ENCODE measurements around the gene RNF19B. TPM values are rescaled to one million over a fixed set of nuclear protein-coding genes. Genes with fewer than 3 reads are reported as not detected.

The RNF19B gene
- total RNA-seq, 1 donor from 2014 or later = 14.2 TPM

- peaks cover 67% of the 10 kb centered on the region for H3K27me3 ChIP-seq
- H4K20me1 ChIP-seq (ENCODE audit: low read depth) = no peaks in the 10 kb centered on the region
- peak; percentile 83 for DNase-seq (ENCODE audit: low spot score)
- H3K4me1 ChIP-seq = no peaks in the 10 kb centered on the region
- H3K4me2 ChIP-seq = peak overlapping the region; percentile 92
- peak overlapping the region; percentile 90 for H2AFZ ChIP-seq (replicated peaks)
- no peak overlapping the region for H3K9ac ChIP-seq
- Mint-ChIP-seq H3K4me3 (peak overlapping the region; percentile 70), H3K27ac (no peak overlapping the region), H3K36me3 (no peaks in the 10 kb centered on the region), H3K4me1 (peaks cover 28% of the 10 kb centered on the region), H3K9me3 (no peaks in the 10 kb centered on the region), H3K27me3 (ENCODE audit: insufficient read depth, low read depth) (peaks cover 20% of the 10 kb centered on the region)
- peaks cover 4% of the 10 kb centered on the region for H3F3A ChIP-seq (ENCODE audit: low read depth)
- no peaks in the 10 kb centered on the region for H3K36me3 ChIP-seq
- no peaks in the 10 kb centered on the region for H3K9me3 ChIP-seq (ENCODE audit: low read depth)
- H3K27ac ChIP-seq = no peak overlapping the region
- TF ChIP-seq CTCF (IDR thresholded peaks at IDR 0.05) (peak; percentile 20), EZH2phosphoT487 (IDR thresholded peaks at IDR 0.05) (no peak), EZH2 (IDR thresholded peaks at IDR 0.05) (peak; percentile 34)
- H3K4me3 ChIP-seq = peak overlapping the region; percentile 61
- H3K79me2 ChIP-seq (ENCODE audit: low read depth) = no peaks in the 10 kb centered on the region
Measured at GRCh38 chr1:32924881-32925344, 39.7 kb downstream of the RNF19B start.

- no peaks in the 10 kb centered on the region for H3K36me3 ChIP-seq
- no peaks in the 10 kb centered on the region for H3K4me1 ChIP-seq
- no peak overlapping the region for H3K9ac ChIP-seq
- no peaks in the 10 kb centered on the region for H3K9me3 Mint-ChIP-seq
- H3K27ac Mint-ChIP-seq = no peak overlapping the region
- no peaks in the 10 kb centered on the region for H4K20me1 ChIP-seq (ENCODE audit: low read depth)
- peaks cover 35% of the 10 kb centered on the region for H3K27me3 ChIP-seq
- H3K4me3 Mint-ChIP-seq = no peak overlapping the region
- no peak overlapping the region for H3K4me3 ChIP-seq
- no peak overlapping the region for H3K4me2 ChIP-seq
- peaks cover 4% of the 10 kb centered on the region for H3F3A ChIP-seq (ENCODE audit: low read depth)
- H3K27me3 Mint-ChIP-seq (ENCODE audit: insufficient read depth, low read depth) = peaks cover 11% of the 10 kb centered on the region
- no peaks in the 10 kb centered on the region for H3K79me2 ChIP-seq (ENCODE audit: low read depth)
- DNase-seq (ENCODE audit: low spot score) = no peak
- no peak for TF ChIP-seq EZH2 (IDR thresholded peaks at IDR 0.05)
- no peak for TF ChIP-seq CTCF (IDR thresholded peaks at IDR 0.05)
- TF ChIP-seq EZH2phosphoT487 (IDR thresholded peaks at IDR 0.05) = no peak
- H3K27ac ChIP-seq = no peak overlapping the region
- H3K36me3 Mint-ChIP-seq = no peaks in the 10 kb centered on the region
- peaks cover 36% of the 10 kb centered on the region for H3K4me1 Mint-ChIP-seq
- no peaks in the 10 kb centered on the region for H3K9me3 ChIP-seq (ENCODE audit: low read depth)
- H2AFZ ChIP-seq (replicated peaks) = no peak overlapping the region
Measured at GRCh38 chr1:32920833-32921232, 43.8 kb downstream of the RNF19B start.

GRCh38 chr1:32919811-32920733 lies 44.5 kb downstream of the RNF19B start:
- Mint-ChIP-seq H3K36me3 (no peaks in the 10 kb centered on the region), H3K27ac (no peak overlapping the region), H3K27me3 (ENCODE audit: insufficient read depth, low read depth) (peaks cover 6% of the 10 kb centered on the region), H3K9me3 (no peaks in the 10 kb centered on the region), H3K4me1 (peaks cover 28% of the 10 kb centered on the region), H3K4me3 (no peak overlapping the region)
- H4K20me1 ChIP-seq (ENCODE audit: low read depth) = no peaks in the 10 kb centered on the region
- no peaks in the 10 kb centered on the region for H3K36me3 ChIP-seq
- H3K9ac ChIP-seq = no peak overlapping the region
- no peak for DNase-seq (ENCODE audit: low spot score)
- no peak overlapping the region for H3K4me3 ChIP-seq
- no peak overlapping the region for H3K27ac ChIP-seq
- no peak overlapping the region for H2AFZ ChIP-seq (replicated peaks)
- H3K79me2 ChIP-seq (ENCODE audit: low read depth) = no peaks in the 10 kb centered on the region
- peaks cover 27% of the 10 kb centered on the region for H3K27me3 ChIP-seq
- no peaks in the 10 kb centered on the region for H3K4me1 ChIP-seq
- no peak overlapping the region for H3K4me2 ChIP-seq
- TF ChIP-seq EZH2 (IDR thresholded peaks at IDR 0.05) (no peak), CTCF (IDR thresholded peaks at IDR 0.05) (no peak)
- peaks cover 2% of the 10 kb centered on the region for H3F3A ChIP-seq (ENCODE audit: low read depth)
- no peaks in the 10 kb centered on the region for H3K9me3 ChIP-seq (ENCODE audit: low read depth)
